ENCODE data around the gene EPS8. TPM values are rescaled to one million over a fixed set of nuclear protein-coding genes. Genes with fewer than 3 reads are reported as not detected.

The EPS8 gene
- polyA plus RNA-seq (ENCODE audit: insufficient read depth in 1 of 5, insufficient read length in 5 of 5, low replicate concordance in 1 of 5) = 10 to 100 TPM; 31.3 to 43.3 (median 37.4) TPM
- long read RNA-seq, donor 1, partial matches to known transcripts = 5 of 7 reads
- long read RNA-seq, donor 1, other reads (novel, unspliced or antisense) = 0 of 7 reads
- long read RNA-seq, donor 2, partial matches to known transcripts = 0 of 3 reads
- long read RNA-seq, donor 2, other reads (novel, unspliced or antisense) = 0 of 3 reads
- long read RNA-seq, donor 3, partial matches to known transcripts = 6 of 9 reads
- long read RNA-seq, donor 3, other reads (novel, unspliced or antisense) = 0 of 9 reads
- long read RNA-seq, donor 4, partial matches to known transcripts = 10 of 10 reads
- long read RNA-seq, donor 4, other reads (novel, unspliced or antisense) = 0 of 10 reads
- long read RNA-seq, donor 5, partial matches to known transcripts = 310 of 310 reads
- long read RNA-seq, donor 5, other reads (novel, unspliced or antisense) = 0 of 310 reads
- long read RNA-seq, donor 6, partial matches to known transcripts = 80 of 163 reads
- long read RNA-seq, donor 6, other reads (novel, unspliced or antisense) = 79 of 163 reads
- long read RNA-seq, donor 7, transcript EPS8-221 (21 exons, 3,873 nt) = major isoform, 6 of 6 reads
- long read RNA-seq, donor 7, partial matches to known transcripts = 0 of 6 reads
- long read RNA-seq, donor 7, other reads (novel, unspliced or antisense) = 0 of 6 reads
- long read RNA-seq, donor 8 = 0 reads

DNA sequence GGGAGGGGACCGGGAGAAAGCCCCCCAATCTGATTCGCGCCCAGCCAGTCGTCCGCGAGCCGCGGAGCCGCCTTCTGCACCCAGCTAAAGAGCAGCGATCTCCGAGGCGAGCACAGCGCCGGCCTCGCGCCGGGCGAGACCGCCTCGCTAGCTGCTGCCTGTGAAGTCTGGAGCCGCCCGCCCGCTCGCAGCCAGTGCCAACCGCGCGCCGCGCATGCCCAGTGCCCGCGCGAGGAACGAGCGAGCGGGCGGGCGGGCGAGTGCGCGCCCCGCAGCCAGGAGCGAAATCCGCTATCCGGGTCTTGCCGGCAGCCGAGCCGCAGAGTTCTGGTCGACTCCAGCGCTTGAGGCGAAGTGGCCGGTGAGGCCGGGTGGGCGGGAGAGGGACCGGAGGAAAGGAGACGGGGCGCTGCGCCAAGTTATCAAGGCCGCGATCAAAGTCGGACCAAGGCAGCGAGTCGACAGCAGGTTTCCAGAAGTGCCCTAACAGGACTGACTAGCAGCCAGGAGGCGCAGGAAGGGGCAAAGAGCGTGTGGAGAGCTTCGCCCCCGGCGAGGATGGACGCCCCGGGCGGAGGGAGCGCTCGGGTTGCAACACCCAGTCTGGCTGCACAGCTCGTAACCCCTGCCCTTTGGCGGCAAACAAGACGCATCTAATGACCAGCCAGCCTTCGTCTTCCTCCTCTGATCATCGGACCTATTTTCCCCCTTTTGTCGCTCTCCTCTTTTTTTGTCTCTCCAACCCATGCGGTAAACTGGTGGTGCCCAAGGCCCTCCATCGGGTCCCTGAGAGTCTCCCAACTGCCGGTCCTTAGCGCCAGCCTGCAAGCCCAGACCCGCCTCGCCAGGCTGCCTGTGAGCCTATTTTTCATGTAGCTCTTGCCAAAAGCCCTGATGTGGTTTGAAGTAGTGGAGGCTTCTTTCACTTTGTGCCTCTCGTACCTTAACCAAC is at the start of gene EPS8:
TSS of gene EPS8 (minus strand) at position 169 of the 952 bp plus-strand sequence. CDS start 106,437 bp downstream, outside the sequence.
- peak; percentile 92 for DNase-seq

DNA sequence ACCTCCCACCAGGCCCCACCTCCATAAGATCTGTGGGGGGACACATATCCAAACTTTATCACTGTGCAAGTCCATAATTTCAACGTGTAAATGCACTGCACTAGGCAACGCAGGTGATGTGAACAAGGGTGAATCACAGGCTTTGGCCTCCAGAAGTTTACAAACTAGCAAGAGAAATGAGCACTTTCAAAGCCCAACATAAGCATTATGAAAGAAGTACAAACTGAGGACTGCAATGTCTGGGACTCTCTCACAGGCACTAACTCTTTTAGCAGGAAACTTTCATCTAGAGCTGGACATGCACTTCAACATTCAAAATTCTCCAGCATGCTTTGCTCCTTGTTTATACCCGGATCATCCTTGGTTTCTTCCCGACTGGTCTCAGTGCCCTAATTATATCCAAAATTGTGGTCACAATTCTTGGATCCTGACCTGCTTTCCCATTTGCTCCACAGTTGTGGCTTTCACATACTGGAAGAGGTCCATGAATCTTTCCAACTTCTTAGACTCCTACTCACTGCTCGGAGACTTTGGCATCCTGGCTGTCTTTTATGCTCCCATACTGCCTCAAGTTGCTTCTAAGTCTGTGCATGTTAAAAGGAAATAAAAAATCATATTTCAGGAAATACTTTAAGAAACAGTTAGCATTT is 48.1 kb upstream of the EPS8 start:
- no peak for DNase-seq

DNA sequence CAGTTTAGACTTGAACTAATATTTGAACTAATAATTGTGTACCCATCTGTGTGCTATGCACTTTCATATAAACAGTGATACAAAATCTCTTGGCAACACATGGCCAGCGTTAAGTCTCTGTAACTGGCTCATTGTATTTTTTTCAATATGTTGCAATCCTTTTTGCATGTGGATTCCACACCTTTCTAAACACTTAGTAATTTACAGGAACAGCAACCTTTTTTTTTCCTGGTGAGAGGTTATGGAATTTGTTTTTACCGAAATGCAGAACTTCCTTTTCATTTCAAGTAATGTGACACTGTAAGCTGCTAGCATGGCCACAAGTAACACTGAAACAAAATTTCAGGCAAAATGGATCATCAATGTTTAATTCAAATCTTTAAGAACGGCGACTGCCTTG is 45.4 kb upstream of the EPS8 start:
- no peak for DNase-seq

DNA sequence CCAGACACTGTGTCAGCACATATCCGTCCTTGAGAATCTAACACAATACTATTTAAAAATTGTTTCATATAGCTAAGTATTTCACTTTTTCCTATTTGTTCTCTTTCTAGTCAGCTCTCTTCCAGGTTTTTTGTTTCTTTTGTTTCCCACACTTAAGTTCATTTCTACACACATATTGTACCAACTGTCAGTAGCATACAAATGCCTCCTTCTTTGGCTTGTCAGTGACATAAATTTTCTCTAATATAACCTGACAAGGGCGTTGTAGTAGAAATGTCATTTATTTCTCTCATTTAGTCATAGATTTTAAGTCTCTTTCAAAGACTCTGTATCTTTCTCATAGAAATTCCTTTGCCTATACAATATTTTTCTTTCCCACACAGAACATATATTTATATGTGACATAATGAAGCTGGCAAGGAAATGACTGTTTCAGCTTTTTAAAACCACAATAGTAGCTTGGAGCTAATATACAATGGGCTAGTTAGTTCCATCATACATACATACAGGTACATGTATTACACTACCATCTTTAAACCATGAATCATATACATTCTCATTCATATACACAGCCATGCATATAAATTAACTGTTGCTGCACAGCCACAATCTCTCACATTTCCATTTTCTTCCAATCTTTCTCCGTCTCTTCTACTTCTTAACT is 42.3 kb upstream of the EPS8 start:
- DNase-seq = no peak

DNA sequence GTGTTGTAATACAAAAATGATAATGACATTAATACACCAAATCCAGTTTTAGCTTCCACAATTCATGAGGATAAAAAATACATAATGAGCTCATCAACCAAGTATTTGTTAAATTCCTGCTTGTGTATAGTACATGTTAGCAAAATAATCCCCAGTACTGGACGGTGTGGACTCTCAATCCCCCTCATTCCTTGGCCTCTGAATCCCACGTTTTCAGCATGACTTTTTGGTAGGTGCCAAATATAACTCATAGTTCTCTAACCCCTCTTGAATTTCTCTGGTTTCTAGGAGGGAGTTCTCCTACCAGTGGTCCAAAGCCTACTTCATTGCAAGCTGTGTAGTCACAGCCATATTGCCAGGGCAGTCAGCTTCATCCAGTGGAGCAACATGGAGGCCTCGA is 41.4 kb upstream of the EPS8 start:
- no peak for DNase-seq

DNA sequence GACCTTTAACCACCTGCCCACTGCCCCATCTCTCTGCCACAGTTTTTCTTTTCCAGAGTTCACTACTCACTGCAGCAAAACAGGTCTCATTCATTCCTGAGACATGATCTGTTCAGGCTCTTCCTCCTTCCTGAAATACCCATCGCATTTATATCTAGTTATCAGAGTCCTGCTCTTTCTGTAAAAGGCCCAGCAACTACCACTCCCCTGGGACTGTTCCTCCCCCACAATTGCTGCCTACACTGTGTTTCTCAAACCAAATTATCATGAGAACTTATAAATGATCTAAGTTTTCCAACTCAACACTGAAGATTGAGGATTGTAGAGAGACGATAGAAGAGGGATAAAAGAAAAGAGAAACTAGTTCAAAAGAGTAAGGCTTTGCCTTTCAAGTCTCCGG is 40.8 kb upstream of the EPS8 start:
- no peak for DNase-seq

DNA sequence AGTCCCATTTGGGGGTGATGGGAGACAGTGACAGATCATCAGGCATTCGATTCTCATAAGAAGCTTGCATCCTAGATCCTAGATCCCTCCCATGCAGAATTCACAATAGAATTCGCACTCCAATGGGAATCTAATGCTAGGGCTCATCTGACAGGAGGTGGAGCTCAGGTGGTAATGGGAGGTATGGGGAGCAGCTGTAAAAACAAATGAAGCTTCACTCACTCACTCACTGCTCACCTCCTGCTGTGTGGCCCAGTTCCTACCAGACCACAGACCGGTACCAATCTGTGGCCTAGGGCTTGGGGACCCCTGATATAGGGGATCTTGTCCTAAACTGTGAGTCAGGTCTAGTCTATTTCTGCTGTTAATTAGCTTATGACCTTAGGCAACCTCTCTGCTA is 40.1 kb upstream of the EPS8 start:
- DNase-seq = no peak

DNA sequence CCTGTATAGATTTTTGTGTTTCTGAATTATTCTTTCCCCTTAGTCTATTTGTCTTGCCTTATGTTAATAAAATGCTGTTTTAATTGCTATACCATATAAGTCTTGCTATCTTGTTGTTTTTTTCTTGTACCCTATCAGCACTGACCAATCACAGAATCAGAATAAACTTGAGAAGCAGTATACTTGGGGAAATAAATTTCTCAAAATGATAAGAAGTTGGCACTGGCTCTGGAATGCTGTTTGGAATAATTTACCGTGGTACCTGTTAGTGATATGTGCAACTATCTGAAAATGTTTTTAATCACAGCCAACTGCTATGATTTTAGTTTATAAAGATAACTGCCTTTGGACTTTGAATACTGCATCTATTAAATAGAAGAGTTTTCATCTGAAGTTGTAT is 37.9 kb upstream of the EPS8 start:
- no peak for DNase-seq

DNA sequence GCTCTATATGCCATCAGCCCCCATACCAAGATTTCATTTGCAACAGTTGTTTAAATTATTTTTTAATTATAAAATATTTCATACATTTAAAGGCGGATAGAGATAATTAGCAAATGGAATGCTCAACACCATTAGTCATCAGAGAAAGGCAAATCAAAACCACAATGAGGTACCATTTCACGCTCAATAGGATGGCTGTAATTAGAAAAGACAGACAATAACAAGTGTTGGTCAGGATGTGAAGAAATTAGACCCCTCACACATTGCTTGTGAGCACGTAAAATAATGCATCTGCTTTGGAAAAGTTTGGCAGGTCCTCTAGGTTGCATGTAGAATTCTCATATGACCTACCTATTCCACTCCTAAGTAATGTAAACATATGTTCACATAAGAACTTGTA is 35.3 kb upstream of the EPS8 start:
- DNase-seq = no peak

DNA sequence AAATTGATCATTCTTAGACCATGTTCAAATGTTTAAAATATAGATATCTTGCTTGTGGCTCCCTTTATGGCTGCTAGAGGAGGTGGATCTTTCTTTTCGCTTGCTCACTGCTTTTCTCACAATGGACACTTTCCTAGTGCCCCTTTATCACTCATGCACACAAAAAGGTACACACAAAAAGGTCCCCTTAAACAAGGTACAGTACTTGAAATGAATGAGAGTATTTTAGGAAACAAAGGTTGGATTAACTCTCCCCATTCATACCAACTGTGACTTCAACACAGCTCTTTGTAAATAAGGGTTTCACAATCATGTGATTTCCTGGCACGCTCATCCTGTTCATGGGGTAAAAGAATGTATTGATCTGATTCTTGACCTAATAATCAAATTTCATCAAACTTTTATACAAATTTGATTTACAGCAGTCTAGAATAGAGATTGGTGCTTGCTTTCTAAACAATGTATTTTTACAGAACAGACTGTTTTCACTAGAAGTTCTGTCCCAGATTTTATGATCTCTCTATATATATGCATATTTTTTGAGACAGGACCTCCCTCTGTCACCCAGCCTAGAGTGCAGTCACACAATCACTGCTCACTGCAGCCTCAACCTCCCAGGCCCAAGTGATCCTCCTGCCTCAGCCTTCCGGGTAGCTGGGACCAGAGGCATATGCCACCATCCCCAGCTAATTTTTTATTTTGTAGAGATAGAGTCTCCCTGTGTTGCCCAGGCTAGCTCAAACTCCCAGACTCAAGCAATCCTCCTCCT is 34.4 kb upstream of the EPS8 start:
- DNase-seq = no peak

DNA sequence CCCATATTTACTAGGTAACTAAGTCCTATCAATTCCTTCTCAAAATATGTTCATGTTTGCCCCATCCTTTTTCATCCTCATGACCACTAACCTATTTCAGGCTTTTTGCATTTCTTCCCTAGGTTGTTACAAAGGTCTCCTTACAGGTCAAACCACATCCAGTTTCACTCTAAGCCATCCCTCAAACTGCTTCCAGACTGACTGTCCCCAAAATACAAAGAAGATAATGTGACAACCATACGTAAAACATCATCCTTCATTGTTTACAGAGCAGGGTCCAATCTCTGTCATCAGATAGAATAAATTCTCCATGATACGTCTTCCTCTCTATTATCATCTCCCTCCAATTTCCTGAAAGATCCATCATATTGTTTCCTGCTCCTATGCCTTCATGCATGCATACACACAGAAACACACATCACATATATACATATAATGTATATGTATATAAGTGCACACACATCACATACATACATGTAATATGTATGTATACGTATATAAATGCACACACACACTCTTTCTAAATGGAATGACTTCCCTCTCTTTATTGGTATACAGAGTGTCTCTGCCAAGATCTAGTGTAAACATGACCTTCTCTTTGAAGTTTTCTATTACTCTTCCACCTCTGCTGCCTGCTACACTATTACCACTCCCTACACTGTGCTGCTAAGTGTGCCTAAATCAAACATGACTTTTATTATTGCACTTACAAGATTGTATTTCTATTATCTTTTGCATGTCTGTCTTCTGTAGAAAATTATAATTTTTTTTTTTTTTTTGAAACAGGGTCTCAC is 30.7 kb upstream of the EPS8 start:
- DNase-seq = no peak

DNA sequence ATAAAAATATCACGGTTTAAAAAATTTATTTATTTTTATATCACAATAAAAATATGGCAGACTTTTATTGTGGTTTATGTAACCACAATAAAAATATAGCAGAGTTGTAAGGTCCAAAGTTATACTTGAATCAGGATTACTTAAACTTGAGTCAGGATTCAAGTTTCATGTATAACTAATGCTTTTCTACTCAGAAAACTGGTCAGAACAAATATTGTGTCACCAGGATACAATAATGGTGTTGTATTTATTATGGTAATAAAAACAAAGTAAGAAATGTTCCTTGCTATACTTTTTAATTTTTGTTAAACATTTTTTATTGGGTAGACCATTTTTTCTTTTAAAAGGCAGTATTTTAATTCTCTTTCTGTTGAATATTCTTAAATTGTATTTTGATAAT is 29.2 kb upstream of the EPS8 start:
- DNase-seq = no peak

DNA sequence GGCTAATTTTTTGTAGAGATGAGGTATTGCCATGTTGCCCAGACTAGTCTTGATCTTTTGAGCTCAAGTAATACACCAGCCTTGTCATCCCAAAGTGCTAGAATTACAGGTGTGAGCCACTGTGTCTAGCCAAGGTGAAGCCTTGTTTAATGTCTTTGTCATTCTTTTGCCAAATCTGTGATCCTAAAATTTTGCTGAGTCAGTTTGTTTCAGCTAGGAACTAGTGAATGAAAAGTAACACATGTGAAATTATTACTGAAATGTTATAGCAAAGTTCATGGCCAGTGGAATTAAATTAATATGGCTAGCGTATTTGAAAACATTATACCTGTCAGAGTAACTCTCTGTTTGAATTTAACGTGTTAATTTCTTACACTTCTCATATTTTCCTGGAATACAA is 26.5 kb upstream of the EPS8 start:
- DNase-seq = no peak

DNA sequence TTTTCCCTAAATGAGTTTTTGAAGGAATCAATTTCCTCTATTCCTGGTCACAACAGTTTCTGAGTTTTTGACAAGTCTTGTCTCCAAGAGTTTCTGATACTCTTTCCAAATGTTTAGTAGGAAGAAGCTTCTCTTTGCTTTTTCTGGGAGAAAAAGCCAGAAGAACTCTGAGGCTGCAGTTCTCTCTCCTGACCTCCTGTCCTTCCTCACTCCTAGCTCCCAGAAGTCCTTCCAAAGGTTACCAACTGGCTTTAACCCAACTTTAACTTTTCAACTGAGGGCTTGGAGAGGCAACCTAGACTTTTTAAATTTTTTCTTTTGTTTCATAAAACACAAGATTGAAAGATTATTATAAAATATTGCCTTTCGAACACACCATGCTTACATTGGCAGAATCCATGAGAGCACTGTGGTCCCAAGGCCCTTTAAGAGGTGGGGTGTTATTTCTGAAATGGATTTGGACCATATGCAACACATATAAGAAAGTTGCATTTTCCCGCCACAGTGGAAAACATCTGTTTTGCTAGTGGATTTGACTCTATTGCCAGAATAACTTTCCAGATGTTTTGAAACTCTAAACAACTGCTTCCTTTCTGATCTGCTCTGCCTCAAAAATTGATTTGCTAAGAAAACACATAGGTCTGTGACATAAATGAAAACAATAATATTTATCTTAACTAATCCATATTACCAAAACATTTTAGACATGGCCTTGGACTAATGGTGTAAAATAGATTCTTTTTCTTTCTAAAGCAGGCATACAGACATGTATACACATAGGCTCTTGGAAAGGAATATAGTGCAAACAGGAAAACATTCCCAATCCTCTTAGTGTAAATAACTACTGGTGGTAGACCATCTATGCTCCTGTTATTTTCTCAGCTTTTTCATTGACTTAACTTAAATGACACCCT is 22.3 kb upstream of the EPS8 start:
- peak; percentile 23 to 31 for DNase-seq

DNA sequence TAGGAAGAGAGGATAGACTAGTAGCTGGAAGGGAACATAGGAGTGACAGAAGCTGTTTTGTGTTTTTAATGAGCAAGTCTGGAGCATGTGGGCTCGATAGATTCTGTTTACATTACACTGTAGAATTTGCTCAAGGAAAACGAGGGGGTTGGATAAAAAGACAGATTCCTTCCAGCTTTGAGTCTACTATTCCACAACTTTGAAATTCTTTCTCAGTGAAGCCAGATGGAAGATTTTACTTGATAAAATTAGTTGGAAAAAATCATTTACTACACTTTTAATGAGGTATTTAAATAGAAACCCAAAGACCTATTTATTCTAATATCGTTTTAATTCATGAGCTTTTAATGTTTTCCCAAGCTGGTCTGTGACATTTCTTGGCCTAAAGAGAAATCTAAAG is 19.5 kb upstream of the EPS8 start:
- DNase-seq = peak; percentile 50 to 52

DNA sequence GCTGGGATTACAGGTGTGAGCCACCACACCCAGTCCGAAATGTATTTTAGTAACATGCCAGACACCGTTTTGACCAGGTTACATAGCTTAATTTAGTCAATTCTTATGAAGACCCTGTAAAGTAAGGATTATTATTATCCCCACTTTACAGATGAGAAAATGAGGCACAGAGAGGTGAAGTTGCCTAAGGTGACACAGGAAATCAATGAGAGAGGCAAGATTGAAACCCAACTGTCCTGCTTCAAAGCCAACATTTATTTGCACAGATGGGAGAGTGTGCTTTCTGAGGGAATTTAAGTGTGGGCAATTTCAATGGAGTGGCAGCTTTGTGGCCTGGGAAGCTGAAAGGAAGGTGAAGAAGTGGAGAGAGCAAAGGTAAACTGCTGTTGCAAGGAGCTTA is 19.1 kb upstream of the EPS8 start:
- DNase-seq = no peak

DNA sequence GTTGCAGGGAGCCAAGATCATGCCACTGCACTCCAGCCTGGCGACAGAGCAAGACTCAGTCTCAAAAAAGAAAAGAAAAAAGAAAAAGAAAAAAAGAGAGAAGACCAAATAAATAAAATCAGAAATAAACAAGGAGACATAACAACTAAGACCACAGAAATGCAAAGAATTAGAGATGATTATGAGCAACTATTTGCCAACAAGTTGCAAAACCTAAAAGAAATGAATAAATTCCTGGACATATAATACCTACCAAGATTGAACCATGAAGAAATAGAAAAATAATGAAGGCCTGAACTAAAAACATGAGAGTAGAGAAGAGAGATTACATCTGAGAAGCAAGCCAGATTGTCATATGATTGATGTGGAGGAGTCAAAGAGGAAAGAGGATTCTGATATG is 17.6 kb upstream of the EPS8 start:
- no peak for DNase-seq

All from right lung (tissue), 10 donors.